Fibroblast of skin of left quadriceps (primary cell): ENCODE measurements around the gene SERPINB7.
"Not testable (repeated sequence)": the region's sequence is repeated elsewhere in the genome, so short reads cannot be mapped to it uniquely, and the experiment has no call there.

ENCODE experiments used
- DNase-seq, 2 experiments: peaks; one replicate each; pipeline ENCODE4 v3.0.0-alpha.2; 2013; ENCODE audit warnings: low read depth in 2 of 2

Gene SERPINB7

GRCh38 chr18:63775166-63775730, at the start of gene SERPINB7:
Gene SERPINB7 (plus strand): TSS chr18:63775418. CDS start chr18:63782373, 6,955 bp downstream.
- peak; percentile 85 to 86 for DNase-seq

GRCh38 chr18:63725682-63726480, 49.3 kb upstream of the SERPINB7 start:
- DNase-seq = no peak

- no peak for DNase-seq
Measured at GRCh38 chr18:63730773-63731172, 44.4 kb upstream of the SERPINB7 start.

- DNase-seq = no peak
Measured at GRCh38 chr18:63731215-63731614, 44.0 kb upstream of the SERPINB7 start.

GRCh38 chr18:63736876-63737275, 38.3 kb upstream of the SERPINB7 start:
- DNase-seq = no peak

- peak; percentile 33 to 35 for DNase-seq
Measured at GRCh38 chr18:63741769-63742168, 33.4 kb upstream of the SERPINB7 start.

GRCh38 chr18:63747006-63747405, 28.2 kb upstream of the SERPINB7 start:
- DNase-seq = no peak

GRCh38 chr18:63749489-63749888, 25.7 kb upstream of the SERPINB7 start:
- no peak for DNase-seq

GRCh38 chr18:63752636-63753035, 22.6 kb upstream of the SERPINB7 start:
- DNase-seq = no peak

- peak in 1 of 2 experiments; percentile 35 for DNase-seq
Measured at GRCh38 chr18:63753676-63754075, 21.5 kb upstream of the SERPINB7 start.

GRCh38 chr18:63757541-63757940, 17.7 kb upstream of the SERPINB7 start:
- no peak for DNase-seq

GRCh38 chr18:63758615-63759240, 16.5 kb upstream of the SERPINB7 start:
- DNase-seq = no peak

GRCh38 chr18:63759786-63760185, 15.4 kb upstream of the SERPINB7 start:
- not testable (repeated sequence) for DNase-seq

GRCh38 chr18:63762518-63762917, 12.7 kb upstream of the SERPINB7 start:
- DNase-seq = peak; percentile 75 to 78

- DNase-seq = no peak
Measured at GRCh38 chr18:63763831-63764600, 11.2 kb upstream of the SERPINB7 start.

GRCh38 chr18:63765837-63766236, 9.4 kb upstream of the SERPINB7 start:
- DNase-seq = no peak

GRCh38 chr18:63773551-63773950, 1.7 kb upstream of the SERPINB7 start:
- no peak for DNase-seq

- no peak for DNase-seq
Measured at GRCh38 chr18:63774511-63774910, 707 bp upstream of the SERPINB7 start.

- DNase-seq = no peak
Measured at GRCh38 chr18:63779386-63779785, 4.2 kb downstream of the SERPINB7 start.

- DNase-seq = no peak
Measured at GRCh38 chr18:63783394-63783793, 8.2 kb downstream of the SERPINB7 start.

- DNase-seq = peak; percentile 63 to 66
Measured at GRCh38 chr18:63784787-63785452, 9.7 kb downstream of the SERPINB7 start.

- no peak for DNase-seq
Measured at GRCh38 chr18:63787673-63788072, 12.5 kb downstream of the SERPINB7 start.
